ENCODE measurements around the gene VPS26C.
"Not testable (repeated sequence)": the region's sequence is repeated elsewhere in the genome, so short reads cannot be mapped to it uniquely, and the experiment has no call there.

VPS26C gene

GRCh38 chr21:37267269-37268185 lies at the start of gene VPS26C:
Gene VPS26C (minus strand): TSS chr21:37267334. CDS start chr21:37267294, 40 bp downstream.
- peak; percentile 96 to 98 for DNase-seq

DNA sequence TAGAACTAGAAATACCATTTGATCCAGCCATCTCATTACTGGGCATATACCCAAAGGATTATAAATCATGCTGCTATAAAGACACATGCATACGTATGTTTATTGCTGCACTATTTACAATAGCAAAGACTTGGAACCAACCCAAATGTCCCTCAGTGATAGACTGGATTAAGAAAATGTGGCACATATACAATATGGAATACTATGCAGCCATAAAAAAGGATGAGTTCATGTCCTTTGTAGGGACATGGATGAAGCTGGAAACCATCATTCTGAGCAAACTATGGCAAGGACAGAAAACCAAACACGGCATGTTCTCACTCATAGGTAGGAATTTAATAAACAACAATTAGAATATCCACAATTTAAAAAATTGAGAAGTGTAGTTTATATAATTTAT lies 48.9 kb upstream of the VPS26C start:
- DNase-seq = not testable (repeated sequence)

DNA sequence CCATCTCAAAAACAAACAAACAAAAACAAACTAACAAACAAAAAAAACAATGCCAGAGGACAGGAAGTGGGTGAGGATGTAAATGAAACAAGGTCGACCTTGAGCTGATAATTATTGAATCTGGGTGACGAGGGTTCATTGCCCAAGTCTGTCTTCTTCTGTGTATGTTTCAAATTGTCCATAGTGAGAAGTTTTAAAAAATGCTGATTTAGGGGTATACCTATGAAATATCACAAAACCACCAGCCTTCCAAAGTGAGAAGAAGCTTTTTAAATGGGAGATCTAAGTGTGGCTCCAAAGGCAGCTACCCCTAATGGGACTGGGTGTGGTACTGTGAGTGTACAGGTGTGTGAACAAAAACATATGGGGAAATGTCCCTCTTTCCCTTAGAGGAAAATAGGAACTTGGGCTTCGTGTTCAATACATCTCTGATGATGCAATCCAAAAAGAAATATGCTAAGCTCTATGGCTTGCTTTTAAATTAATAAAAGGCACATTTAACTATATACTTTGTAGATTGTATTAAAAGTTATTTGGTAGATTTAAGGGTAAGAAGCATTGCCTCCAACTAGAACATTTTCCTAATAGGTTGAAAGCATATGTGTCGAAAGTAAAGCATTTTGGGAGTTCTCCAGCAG lies 33.1 kb upstream of the VPS26C start:
- DNase-seq = no peak

DNA sequence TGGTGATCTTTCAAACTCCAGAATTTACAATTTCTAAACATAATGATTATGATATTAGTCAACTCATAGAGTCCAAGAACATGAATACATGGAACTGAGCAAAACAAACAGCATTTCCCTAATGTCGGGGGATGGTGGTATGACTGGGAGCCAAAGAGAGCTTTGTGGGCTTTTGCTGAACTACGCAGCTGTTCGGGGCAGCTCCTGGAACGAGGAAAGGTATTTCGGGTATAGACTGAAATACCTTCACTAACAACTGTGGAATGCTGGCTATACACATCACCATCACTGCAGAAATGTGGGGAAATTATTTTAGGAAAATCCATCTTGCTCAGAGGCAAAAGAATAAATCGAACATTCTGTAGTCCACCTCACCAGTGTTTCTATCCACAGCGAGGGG lies 30.2 kb upstream of the VPS26C start:
- no peak for DNase-seq

GRCh38 chr21:37294679-37295078 lies 27.5 kb upstream of the VPS26C start:
- DNase-seq = no peak

- DNase-seq = no peak
Observed at GRCh38 chr21:37292941-37293340, 25.8 kb upstream of the VPS26C start.

- DNase-seq = no peak
Observed at GRCh38 chr21:37292041-37292440, 24.9 kb upstream of the VPS26C start.

GRCh38 chr21:37283191-37283710 lies 16.1 kb upstream of the VPS26C start:
- DNase-seq = not testable (repeated sequence)

DNA sequence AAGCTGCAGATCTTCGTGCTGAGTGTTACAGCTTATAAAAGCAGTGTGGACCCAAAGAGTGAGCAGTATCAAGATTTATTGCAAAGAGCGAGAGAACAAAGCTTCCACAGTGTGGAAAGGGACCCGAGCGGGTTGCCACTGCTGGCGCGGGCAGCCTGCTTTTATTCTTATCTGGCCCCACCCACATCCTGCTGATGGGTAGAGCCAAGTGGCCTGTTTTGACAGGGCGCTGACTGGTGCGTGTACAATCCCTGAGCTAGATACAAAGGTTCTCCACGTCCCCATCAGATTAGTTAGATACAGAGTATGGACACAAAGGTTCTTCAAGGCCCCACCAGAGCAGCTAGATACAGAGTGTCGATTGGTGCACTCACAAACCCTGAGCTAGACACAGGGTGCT lies 15.5 kb upstream of the VPS26C start:
- DNase-seq = not testable (repeated sequence)

DNA sequence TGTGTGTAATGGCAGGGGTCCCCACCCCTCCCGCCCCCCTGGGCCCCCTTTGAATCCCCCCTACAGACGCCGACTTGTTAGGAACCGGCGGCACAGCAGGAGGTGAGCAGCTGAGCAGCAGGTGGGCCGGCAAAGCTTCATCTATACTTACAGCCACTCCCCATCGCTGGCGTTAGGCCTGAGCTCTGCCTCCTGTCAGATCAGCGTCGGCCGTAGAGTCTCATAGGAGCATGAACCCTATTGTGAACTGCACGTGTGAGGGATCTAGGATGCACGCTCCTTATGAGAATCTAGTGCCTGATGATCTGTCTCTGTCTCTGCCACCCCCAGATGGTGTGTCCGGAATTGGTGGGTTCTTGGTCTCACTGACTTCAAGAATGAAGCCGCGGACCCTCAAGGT lies 14.9 kb upstream of the VPS26C start:
- DNase-seq = no peak

- no peak for DNase-seq
Observed at GRCh38 chr21:37281579-37281978, 14.4 kb upstream of the VPS26C start.

- not testable (repeated sequence) for DNase-seq
Observed at GRCh38 chr21:37279271-37279670, 12.1 kb upstream of the VPS26C start.

DNA sequence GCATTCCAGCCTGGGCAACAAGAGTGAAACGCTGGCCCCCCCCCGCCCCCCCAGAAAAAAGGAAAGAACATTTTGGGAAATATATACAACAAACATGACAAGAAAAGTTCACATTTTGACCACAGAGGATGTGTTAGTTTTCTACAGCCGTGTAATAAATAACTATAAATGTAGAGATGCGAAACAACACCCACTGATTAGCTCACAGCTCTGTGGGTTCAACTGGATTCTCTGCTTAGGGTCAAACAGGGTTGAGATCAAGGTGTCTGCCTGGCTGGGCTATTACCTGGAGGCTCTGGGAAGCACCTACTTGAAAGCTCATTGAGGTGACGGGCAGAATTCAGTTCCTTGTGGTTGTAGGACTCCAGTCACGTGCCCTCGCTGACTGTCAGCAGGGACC lies 11.1 kb upstream of the VPS26C start:
- DNase-seq = no peak

DNA sequence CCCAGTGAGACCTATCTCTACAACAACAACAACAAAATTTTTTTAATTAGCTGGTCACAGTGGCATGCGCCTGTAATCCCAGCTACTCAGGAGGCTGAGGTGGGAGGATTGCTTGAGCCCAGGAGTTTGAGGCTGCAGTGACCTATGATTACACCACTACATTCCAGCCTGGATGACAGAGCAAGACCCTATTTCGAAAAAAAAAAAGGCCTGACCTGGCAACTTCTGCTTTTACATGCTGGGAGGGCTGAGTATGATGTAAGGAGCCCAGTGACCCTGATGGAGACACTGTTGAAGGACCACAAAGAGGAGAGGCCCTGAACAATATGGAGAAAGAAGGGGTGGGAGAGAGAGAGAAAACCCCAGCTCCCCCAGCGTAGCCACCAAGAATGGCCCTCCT lies 9.2 kb upstream of the VPS26C start:
- no peak for DNase-seq

DNA sequence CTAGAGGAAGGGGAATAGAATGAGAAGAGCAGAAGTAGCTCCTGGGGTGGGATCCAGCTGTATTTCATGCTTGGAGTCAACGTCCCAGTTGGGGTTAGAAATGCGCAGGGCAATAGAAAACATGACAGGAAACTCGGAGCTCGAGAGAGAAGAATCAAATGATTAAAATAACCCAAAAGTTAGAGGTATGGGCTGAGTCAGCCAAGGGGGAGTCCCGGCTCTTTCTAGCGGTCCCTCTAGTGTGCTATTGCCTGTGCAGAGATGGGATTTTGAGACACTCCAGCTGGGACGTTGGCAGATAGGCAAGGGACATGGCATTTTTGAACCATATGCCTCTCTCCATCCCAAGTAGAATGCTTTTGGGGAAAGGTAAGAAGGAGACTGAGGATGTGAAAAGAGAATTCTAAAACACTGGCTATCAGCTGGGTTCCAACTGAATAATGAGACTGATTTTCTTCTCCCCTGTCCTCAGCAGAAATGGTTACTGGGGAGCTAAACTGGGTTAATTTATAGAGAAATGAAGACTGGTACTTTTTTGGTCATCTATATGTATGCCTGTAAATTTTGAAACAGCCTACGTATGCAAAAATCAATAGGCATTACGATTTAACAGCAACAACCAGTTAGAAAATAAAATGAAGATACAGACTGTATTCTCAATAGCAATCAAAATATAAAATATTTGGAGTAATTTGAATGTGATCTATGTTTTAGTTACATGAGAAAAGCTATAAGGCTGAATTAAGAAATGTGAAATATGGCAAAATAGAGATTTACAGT lies 7.0 kb upstream of the VPS26C start:
- no peak for DNase-seq

GRCh38 chr21:37273440-37273839 lies 6.3 kb upstream of the VPS26C start:
- DNase-seq = no peak

- no peak for DNase-seq
Observed at GRCh38 chr21:37272897-37273296, 5.8 kb upstream of the VPS26C start.

DNA sequence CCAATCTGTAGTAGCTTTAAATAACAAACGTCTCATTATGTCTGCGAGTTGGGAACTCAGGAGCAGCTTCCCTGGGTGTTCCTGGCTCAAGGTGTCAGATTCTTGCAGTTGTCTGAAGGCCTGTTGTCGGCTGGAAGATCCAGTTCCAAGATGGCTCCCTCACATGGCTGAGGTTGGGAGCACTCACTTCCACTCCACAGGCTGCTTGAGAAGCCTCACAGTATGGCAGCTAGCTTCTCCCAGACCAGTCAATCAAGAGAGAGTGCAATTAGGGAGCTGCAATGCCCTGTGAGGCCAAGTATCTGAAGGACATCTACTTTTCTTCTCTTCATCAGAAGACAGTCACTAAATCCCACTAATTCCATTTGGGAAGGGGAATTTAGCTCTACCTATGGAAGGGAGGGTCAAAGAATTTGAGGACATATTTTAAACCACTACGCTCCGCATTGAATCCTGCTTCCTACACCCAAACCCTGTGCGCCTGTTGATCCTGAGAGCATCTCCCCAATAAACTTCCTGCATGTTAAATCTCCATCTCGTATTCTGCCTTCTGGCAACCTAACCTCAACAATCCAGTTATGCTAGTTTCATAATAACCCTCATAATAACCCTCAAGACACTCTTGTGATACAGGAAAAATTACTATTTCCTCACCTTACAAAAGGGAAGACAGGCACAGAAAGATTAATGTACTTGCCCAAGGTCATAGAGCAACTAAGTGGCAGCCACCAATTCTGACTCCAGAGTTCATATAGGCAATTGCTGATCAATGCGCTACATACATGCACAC lies 3.6 kb upstream of the VPS26C start:
- no peak for DNase-seq

- DNase-seq = no peak
Observed at GRCh38 chr21:37269481-37269880, 2.3 kb upstream of the VPS26C start.

GRCh38 chr21:37268186-37268503 lies 1.0 kb upstream of the VPS26C start:
- no peak for DNase-seq

GRCh38 chr21:37266515-37267221 lies 466 bp downstream of the VPS26C start:
- DNase-seq = no peak

- no peak for DNase-seq
Observed at GRCh38 chr21:37264808-37265207, 2.3 kb downstream of the VPS26C start.
